Loucy (cell line): Measurements from ENCODE around the gene FGF12.

Experiments used
- H2AFZ ChIP-seq: fragments of 200-600 bp; sonication (generic); 2 replicates; pipeline ENCODE4 v1.6.0; 2016; ENCODE audit warnings: antibody characterized with exemption, mild to moderate bottlenecking, low read length, moderate library complexity
- H3F3A ChIP-seq: fragments of 200-600 bp; 2 replicates; pipeline ENCODE4 v1.6.0; 2016; ENCODE audit warnings: antibody characterized with exemption, low read depth, mild to moderate bottlenecking
- H3K27me3 ChIP-seq: fragments of 200-600 bp; sonication (generic); 2 replicates; pipeline ENCODE4 v1.6.1; 2014; ENCODE audit warnings: low read length, mild to moderate bottlenecking; ENCODE audit not compliant: insufficient read depth, poor library complexity, severe bottlenecking
- H3K36me3 ChIP-seq: fragments of 200-600 bp; sonication (generic); 2 replicates; pipeline ENCODE4 v1.6.1; 2016; ENCODE audit warnings: low read length; ENCODE audit not compliant: insufficient read depth
- H3K4me1 ChIP-seq: fragments of 200-600 bp; sonication (generic); 2 replicates; pipeline ENCODE4 v1.5.1; 2014; ENCODE audit warnings: low read length, mild to moderate bottlenecking; ENCODE audit not compliant: insufficient read depth, poor library complexity, severe bottlenecking
- H3K4me2 ChIP-seq: fragments of 200-600 bp; sonication (generic); 2 replicates; pipeline ENCODE4 v1.6.0; 2014; ENCODE audit warnings: antibody characterized with exemption, low read length, low read depth, mild to moderate bottlenecking; ENCODE audit not compliant: poor library complexity, severe bottlenecking
- H3K4me3 ChIP-seq: fragments of 200-600 bp; sonication (generic); 2 replicates; pipeline ENCODE4 v1.5.1; 2014; ENCODE audit warnings: low read length, mild to moderate bottlenecking, mixed read lengths; ENCODE audit not compliant: poor library complexity, severe bottlenecking
- H3K79me2 ChIP-seq: fragments of 200-600 bp; sonication (generic); 2 replicates; pipeline ENCODE4 v1.6.1; 2014; ENCODE audit warnings: low read length; ENCODE audit not compliant: insufficient read depth
- H3K9ac ChIP-seq: fragments of 200-600 bp; sonication (generic); 2 replicates; pipeline ENCODE4 v1.6.0; 2014; ENCODE audit warnings: mild to moderate bottlenecking, low read depth, low read length, moderate library complexity; ENCODE audit not compliant: poor library complexity, severe bottlenecking
- H3K9me2 ChIP-seq: fragments of 200-600 bp; sonication (generic); replicated peaks from 2 replicates; pipeline ENCODE4 v1.6.1; 2016; ENCODE audit warnings: low read depth, low read length, mixed read lengths
- H3K9me3 ChIP-seq: fragments of 200-600 bp; sonication (generic); 2 replicates; pipeline ENCODE4 v1.6.1; 2014; ENCODE audit warnings: mild to moderate bottlenecking, antibody characterized with exemption, low read length, low read depth; ENCODE audit not compliant: insufficient read depth
- H4K20me1 ChIP-seq: fragments of 200-600 bp; sonication (generic); 2 replicates; pipeline ENCODE4 v1.6.0; 2014; ENCODE audit warnings: antibody characterized with exemption, low read length, mild to moderate bottlenecking; ENCODE audit not compliant: insufficient read depth, poor library complexity, severe bottlenecking
- CTCF ChIP-seq: fragments of 200-600 bp; sonication (generic); conservative IDR thresholded peaks from 2 replicates; pipeline ENCODE4 v1.5.1; 2014; ENCODE audit warnings: mild to moderate bottlenecking, antibody characterized with exemption, low read length
- EZH2phosphoT487 ChIP-seq: fragments of 200-600 bp; IDR thresholded peaks from 2 replicates; pipeline ENCODE4 v1.6.1; 2018; ENCODE audit warnings: antibody characterized with exemption, mild to moderate bottlenecking, moderate library complexity, borderline replicate concordance

Gene FGF12

GRCh38 chr3:192397012-192397411 is 330.3 kb downstream of the FGF12 start:
- TF ChIP-seq EZH2phosphoT487 (no peak), CTCF (no peak)
- Histone ChIP-seq H2AFZ (no peak overlapping the region), H3K4me2 (no peak overlapping the region), H3K9ac (no peak overlapping the region), H4K20me1 (no peaks in the 10 kb centered on the region), H3K4me1 (no peaks in the 10 kb centered on the region), H3K36me3 (no peaks in the 10 kb centered on the region), H3K4me3 (no peak overlapping the region), H3K9me3 (no peaks in the 10 kb centered on the region), H3K27me3 (no peaks in the 10 kb centered on the region), H3K9me2 (no peaks in the 10 kb centered on the region), H3F3A (no peaks in the 10 kb centered on the region), H3K79me2 (no peaks in the 10 kb centered on the region)

DNA sequence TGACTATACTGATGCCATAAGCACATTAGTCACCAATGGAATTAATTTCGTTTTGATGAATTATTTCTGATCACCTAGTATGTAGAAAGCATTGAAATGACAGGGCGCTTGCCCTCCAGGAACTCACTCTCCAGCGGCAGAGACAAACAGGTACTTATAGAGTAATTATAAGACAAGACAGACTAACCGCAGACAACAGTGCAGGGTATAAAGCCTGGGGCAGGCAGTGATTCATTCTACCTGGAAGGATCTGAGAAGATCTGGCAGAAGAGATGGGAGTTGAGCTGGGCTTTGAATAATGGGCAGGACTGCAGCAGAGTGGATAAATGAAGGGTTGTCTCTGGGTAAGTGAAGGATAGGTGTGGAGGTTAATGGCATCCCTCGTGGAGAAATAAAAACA is 331.8 kb downstream of the FGF12 start:
- H3K79me2 ChIP-seq, result no peaks in the 10 kb centered on the region
- no peaks in the 10 kb centered on the region for H3K4me1 ChIP-seq
- no peak overlapping the region for H3K4me2 ChIP-seq
- no peaks in the 10 kb centered on the region for H3K36me3 ChIP-seq
- no peak overlapping the region for H3K9ac ChIP-seq
- no peaks in the 10 kb centered on the region for H3K9me3 ChIP-seq
- no peaks in the 10 kb centered on the region for H3K27me3 ChIP-seq
- TF ChIP-seq CTCF (no peak), EZH2phosphoT487 (no peak)
- H3K9me2 ChIP-seq, result no peaks in the 10 kb centered on the region
- H3F3A ChIP-seq, result no peaks in the 10 kb centered on the region
- H4K20me1 ChIP-seq, result no peaks in the 10 kb centered on the region
- no peak overlapping the region for H3K4me3 ChIP-seq
- H2AFZ ChIP-seq, result no peak overlapping the region

DNA sequence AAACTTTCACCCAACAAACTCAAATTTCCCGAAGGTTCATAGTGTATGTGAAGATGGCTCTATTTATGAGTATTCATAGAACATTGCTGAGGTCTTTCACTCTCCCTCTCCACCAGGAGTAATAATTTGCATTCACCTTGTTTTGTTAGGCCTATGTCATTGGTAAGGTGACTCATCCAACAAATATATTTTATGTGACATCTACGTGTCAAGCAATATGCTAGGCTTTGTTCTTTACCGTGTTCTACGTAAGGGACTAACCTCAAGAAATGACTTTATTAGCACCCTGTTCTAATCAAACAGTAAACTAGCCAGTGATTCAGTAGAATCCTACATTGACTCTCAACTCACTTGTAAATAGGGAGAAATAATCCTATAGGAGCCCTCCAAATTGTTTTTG is 334.4 kb downstream of the FGF12 start:
- H3K4me1 ChIP-seq, result no peaks in the 10 kb centered on the region
- no peaks in the 10 kb centered on the region for H3K9me3 ChIP-seq
- TF ChIP-seq EZH2phosphoT487 (no peak), CTCF (no peak)
- no peaks in the 10 kb centered on the region for H3K27me3 ChIP-seq
- no peaks in the 10 kb centered on the region for H3K79me2 ChIP-seq
- no peak overlapping the region for H3K4me2 ChIP-seq
- no peak overlapping the region for H3K9ac ChIP-seq
- H3F3A ChIP-seq, result no peaks in the 10 kb centered on the region
- no peak overlapping the region for H3K4me3 ChIP-seq
- H4K20me1 ChIP-seq, result no peaks in the 10 kb centered on the region
- H3K36me3 ChIP-seq, result no peaks in the 10 kb centered on the region
- no peak overlapping the region for H2AFZ ChIP-seq
- no peaks in the 10 kb centered on the region for H3K9me2 ChIP-seq
